Kidney (tissue), 14 donors: ENCODE data around the gene DFFA. TPM values are rescaled to one million over a fixed set of nuclear protein-coding genes. Genes with fewer than 3 reads are reported as not detected.

ENCODE experiments used
- DNase-seq, 5 donors: peaks; one replicate each; pipeline ENCODE4 v3.0.0-alpha.2; 2013 to 2020
- FAIRE-seq: peaks from 2 replicates; lab custom pipeline; 2012; peaks lifted over from hg19 to GRCh38; lab: Jason Lieb, UNC
- H3K27ac ChIP-seq, 2 donors: one replicate each; pipeline ENCODE4 v1.7.0; 2013; ENCODE audit warnings: low read depth in 2 of 2, low read length in 2 of 2, inconsistent platforms in 1 of 2
- H3K27me3 ChIP-seq: one replicate; pipeline ENCODE4 v1.7.1; 2013; ENCODE audit warnings: low read length, inconsistent platforms; ENCODE audit not compliant: control insufficient read depth, insufficient read depth
- H3K36me3 ChIP-seq, 3 donors: one replicate each; pipeline versions ENCODE4 v1.7.0 to v1.7.1; 2013; ENCODE audit warnings: low read length in 3 of 3, control low read depth in 1 of 3, inconsistent platforms in 1 of 3; ENCODE audit not compliant: insufficient read depth in 3 of 3, control insufficient read depth in 2 of 3
- H3K4me1 ChIP-seq, 3 donors: one replicate each; pipeline versions ENCODE4 v1.7.0 to v1.7.1; 2013; ENCODE audit warnings: low read length in 3 of 3, inconsistent platforms in 1 of 3, low read depth in 1 of 3; ENCODE audit not compliant: control insufficient read depth in 2 of 3, insufficient read depth in 2 of 3
- H3K4me3 ChIP-seq, 3 donors: one replicate each; pipeline versions ENCODE4 v1.7.0 to v1.8.1; 2013; ENCODE audit warnings: low read length in 3 of 3, control low read depth in 1 of 3, inconsistent platforms in 1 of 3
- H3K9ac ChIP-seq, 3 donors: one replicate each; pipeline versions ENCODE4 v1.7.0 to v1.7.1; 2013; ENCODE audit warnings: low read length in 3 of 3, control low read depth in 1 of 3, inconsistent platforms in 1 of 3
- H3K9me3 ChIP-seq, 3 donors: one replicate each; pipeline versions ENCODE4 v1.7.0 to v1.7.1; 2013; ENCODE audit warnings: low read length in 3 of 3, control low read depth in 1 of 3, inconsistent platforms in 1 of 3; ENCODE audit not compliant: control insufficient read depth in 2 of 3, insufficient read depth in 1 of 3
- CTCF ChIP-seq: IDR thresholded peaks from 3 replicates; pipeline ENCODE4 v1.5.1; 2012; ENCODE audit warnings: mild to moderate bottlenecking, moderate library complexity, borderline replicate concordance; ENCODE audit not compliant: insufficient read depth; ENCODE audit errors: extremely low read depth
- intact Hi-C: fragments of 100-400 bp; cut with DNase I; formaldehyde crosslinking; loops from one replicate; pipeline ENCODE4 v1.11.1; 2022
- polyA plus RNA-seq: library from polyadenylated mRNA; stranded (reverse); fragments of 350-450 nt; fragmentation: Illumina TruSeq; extraction: RNeasy Lipid Tissue Mini Kit (QIAGEN cat#74804); gene quantifications from one replicate; pipeline ENCODE4 v1.2.3, GENCODE V29; 2014; ENCODE audit warnings: low read depth, low replicate concordance; ENCODE audit not compliant: insufficient read depth
- total RNA-seq: library from RNA; stranded (reverse); fragmentation: NEBNext Ultra II Directional; extraction: Animal tissue kit (Norgen Biotek cat#: 25700); gene quantifications from one replicate; pipeline ENCODE4 v1.2.1, GENCODE V29; 2021
- donor health status: control.
- donor health status: control.
- donor health status: control.
- donor health status: control.
- donor health status: control.
- donor health status: DM: yes; HTN: yes; CAD: no.
- donor health status: Normal renal cell carcinoma (clear cell type).

The DFFA gene
- total and polyA plus RNA-seq, 2 donors from 2014 or later: 27.2 to 33.4 TPM

- Histone ChIP-seq H3K9ac (no peak overlapping the region), H3K27me3 (no peaks in the 10 kb centered on the region), H3K36me3 (no peaks in the 10 kb centered on the region), H3K4me3 (no peak overlapping the region), H3K4me1 (peaks cover 0 to 7% (median 0%) of the 10 kb centered on the region in 3 donors), H3K9me3 (no peaks in the 10 kb centered on the region), H3K27ac (no peak overlapping the region)
- FAIRE-seq (no peak), DNase-seq (no peak)
- TF ChIP-seq CTCF: no peak
- intact Hi-C loops: no loop called here
Observed at GRCh38 chr1:10480614-10481013, 8.3 kb upstream of the DFFA start.

GRCh38 chr1:10479296-10479695, 7.0 kb upstream of the DFFA start:
- DNase-seq: peak in 1 of 5 donors; percentile 28
- FAIRE-seq: no peak
- no peak overlapping the region for H3K9ac ChIP-seq
- no peak for TF ChIP-seq CTCF
- H3K4me3 ChIP-seq: no peak overlapping the region
- intact Hi-C loops: no loop called here
- no peaks in the 10 kb centered on the region for H3K36me3 ChIP-seq
- H3K27me3 ChIP-seq: no peaks in the 10 kb centered on the region
- H3K9me3 ChIP-seq: no peaks in the 10 kb centered on the region
- no peak overlapping the region for H3K27ac ChIP-seq
- peaks cover 0 to 13% (median 0%) of the 10 kb centered on the region in 3 donors for H3K4me1 ChIP-seq

- peak overlapping the region; percentile 57 to 98 (median 95) for H3K4me3 ChIP-seq
- no peaks in the 10 kb centered on the region for H3K36me3 ChIP-seq
- TF ChIP-seq CTCF: no peak
- no peaks in the 10 kb centered on the region for H3K9me3 ChIP-seq
- FAIRE-seq (no peak), DNase-seq (no peak)
- peaks cover 0 to 21% (median 3%) of the 10 kb centered on the region in 3 donors for H3K4me1 ChIP-seq
- peak overlapping the region; percentile 58 to 69 for H3K27ac ChIP-seq
- intact Hi-C loops: no loop called here
- H3K9ac ChIP-seq: peak overlapping the region; percentile 11 to 91 (median 85)
- H3K27me3 ChIP-seq: no peaks in the 10 kb centered on the region
Observed at GRCh38 chr1:10475510-10475909, 3.2 kb upstream of the DFFA start.
